HL-60/S4 treated with phorbol 12-myristate 13-acetate at 8.2 ng/mL for 4 days and 3 days (cell line): Measurements from ENCODE around the gene PLN.

ENCODE experiments used
- in situ Hi-C: fragments of 300-500 bp; cut with MboI; formaldehyde crosslinking; loops from 2 replicates; pipeline ENCODE4 v1.15.0; 2022; ENCODE audit warnings: low sequenced_read_pairs

The PLN gene

DNA sequence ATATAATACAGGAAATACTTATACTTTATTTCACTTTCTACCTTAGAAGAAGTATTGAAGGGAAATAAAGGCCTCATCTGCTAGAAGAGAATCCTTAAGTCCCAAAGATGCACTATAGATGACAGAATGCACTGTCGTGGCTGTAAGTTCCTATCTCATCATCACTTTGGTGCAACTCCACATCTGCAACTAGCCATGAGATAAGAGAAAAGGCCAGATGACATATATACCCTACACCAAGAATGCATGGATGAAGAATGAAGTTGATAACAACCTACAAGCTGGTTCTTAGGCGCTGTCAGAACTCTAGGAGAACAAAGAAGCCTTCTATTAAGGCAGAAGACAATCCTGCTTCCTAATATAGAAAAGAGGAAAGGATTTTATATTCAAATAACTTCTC lies 11.6 kb upstream of the PLN start:
- in situ Hi-C loops: no loop called here

DNA sequence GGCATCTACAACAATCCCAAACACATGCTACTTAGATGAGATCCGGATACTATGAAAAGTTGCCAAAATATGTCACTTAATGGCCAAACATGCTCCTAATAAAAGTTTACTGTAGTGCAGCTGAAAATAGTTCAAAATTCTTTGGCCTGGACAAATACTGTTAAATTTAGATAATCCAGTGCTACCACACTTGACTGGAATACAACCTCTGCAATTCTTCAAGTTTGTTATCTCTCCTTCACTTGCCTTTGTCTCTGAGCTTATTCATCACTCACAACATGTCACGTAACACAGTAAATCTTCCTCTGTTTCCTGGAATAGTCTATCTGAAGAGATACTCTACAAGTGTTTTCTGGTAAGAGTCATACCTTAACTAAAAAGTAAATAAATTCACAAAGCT lies 10.5 kb upstream of the PLN start:
- in situ Hi-C loops: no loop called here

DNA sequence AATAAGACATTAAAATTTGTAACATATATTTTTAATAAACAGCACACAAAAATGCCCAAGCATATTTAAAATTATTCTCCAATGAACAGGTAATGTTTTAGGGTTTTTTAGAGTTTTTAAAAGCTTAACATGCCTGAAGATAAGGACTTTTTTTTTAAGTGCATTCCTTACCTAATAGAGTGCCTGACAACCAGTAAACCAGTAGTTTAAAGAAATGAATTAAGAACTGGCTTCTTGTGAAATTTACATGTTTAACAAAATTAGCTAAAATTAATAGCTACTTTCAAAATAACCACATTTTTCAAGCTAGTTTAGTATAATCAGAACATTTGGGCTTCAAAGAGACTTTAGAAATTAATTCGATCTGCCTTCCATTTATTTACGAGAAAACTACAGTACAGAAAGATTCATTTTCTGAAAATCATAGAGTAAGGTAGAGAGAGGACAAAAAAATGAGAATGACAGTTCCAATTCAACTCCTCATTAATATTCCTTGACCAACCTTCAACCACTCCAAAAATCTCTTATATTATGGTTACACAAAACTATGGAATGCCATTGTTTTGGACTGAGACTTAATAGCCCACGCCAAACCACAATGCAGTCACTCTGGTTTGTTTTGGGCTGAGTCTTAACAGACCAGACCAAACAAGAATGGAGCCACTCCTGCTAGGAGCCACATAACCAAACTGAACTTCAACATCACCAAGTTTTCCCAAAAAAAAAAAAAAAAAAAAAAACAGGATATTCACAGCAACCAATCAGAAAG lies 5.7 kb upstream of the PLN start:
- in situ Hi-C loops: no loop called here

DNA sequence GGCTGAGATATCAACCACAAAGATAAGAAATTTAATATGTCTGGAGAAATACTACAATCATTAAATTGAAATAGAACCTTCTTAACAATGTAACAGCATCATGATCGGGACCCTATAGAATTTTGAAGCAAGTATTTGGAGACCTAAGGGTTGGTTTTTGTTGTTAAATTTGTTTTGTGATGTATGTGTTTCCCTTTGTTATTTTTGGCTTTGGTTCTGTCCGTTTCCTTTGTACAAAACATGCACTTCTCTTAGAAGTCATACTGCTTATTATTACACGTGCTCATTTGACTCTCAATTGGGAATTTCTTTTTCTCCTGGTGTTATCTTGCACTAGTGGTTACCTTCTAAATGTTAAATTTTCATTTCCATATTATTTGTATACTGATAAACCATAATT lies 4.0 kb upstream of the PLN start:
- in situ Hi-C loops: no loop called here

DNA sequence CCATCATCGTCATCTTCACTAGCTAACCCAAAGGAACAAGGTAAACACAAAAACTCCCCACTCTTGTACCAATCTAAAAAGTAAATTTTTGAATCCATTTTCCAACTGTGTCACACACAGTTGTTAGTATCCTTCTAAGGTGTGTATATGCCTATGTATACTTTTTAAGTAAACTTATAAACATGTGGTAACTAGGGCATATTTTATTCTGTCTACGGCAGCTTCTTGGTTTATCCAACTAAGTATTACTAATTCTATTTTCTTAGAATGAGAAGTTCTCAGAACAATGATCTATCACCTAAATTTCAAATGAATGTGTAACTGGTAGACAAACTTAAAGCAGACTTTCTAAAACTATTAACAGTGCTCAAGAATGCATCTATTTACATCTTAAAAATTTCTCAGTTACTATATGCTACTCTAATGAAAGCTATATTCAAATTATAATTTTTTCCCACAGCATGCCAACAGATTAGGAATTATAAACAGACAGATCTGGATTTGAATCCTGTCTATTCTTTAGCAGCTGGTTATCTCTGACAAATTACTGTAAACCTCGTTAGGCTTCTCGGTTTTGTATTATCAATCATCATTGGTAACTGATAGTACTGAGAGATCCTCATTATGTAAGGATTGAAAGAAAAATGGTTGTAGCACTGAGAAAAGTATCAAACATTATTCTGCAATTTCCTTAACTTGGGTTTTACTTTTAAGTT lies 1.8 kb upstream of the PLN start:
- in situ Hi-C loops: no loop called here

DNA sequence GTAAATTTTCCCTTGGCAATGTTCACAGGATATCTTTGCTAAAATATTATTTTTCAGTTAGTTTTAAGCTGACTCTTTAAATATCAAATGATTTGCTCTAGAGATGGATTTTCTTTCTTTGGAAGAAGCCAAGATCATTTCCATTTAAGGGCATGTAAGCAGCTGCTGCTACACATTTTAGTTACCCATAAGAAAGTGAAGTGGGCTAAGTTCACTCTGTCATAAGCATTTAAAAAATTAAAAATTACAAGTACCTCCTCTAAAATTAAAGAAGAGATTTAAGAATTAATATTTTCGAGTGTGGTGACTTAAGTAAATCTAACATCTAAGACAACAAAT lies 1.2 kb upstream of the PLN start:
- in situ Hi-C loops: no loop called here

DNA sequence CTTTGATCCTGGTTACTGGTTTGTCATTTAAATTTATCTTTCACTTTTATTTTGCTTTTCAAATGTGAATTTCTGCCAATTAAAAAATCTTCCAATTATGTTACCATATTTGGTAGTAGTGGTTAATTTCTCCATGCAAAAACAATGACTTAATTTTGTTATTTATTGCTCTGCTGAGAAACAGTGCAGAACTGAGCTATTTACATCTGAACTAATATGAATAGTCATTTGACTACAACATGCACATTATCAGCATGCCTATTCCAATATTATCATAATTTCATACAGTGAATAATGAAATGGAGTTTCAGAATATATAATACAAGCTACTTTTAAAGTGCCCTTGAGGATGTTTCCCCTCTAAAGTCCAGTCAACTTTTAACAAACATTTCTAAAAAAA lies 517 bp downstream of the PLN start:
- in situ Hi-C loops: no loop called here

DNA sequence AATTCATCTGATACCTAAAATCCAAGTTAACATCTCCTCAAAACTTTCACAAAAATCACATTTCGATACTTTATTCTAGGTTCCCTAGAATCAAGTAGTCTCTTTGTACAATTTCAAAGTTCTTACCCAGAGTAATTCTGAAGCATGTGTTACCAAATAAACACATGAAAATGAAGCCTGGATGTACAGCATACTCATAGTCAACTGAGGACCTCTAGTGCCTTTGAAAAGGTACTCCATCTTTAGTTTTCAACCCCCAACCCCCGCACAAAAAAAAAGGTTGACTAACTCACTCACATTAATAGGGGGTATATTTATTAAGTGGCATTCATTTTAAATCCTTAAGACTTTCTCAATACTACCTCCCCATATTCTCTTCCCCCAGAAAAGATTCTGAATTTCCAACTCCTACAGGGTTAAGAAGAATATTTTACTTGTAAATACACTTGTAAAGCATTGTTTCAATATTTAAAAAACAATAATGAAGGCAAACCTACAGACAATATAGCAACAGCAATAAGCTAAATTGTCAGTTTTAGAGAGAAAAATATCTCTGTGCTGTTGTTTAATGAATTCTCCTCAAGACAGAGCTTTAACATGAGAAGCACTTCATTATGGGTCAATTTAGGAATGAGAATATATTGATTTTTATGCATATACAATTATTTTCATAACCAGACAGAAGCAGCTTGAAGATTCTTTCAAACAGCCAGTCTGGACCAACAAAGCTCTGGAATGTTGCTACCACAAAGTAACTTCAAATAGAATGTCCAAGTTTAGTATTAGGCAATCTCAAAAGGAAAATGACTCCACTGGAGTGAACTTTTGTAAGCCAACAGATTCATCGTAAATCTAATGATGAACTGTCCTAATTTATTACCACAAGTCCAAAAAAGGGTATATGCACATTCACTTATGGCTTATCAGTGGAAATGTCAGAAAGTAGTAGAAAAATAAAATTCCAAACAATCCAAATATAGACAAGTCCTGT lies 3.3 kb downstream of the PLN start:
- in situ Hi-C loops: no loop called here

DNA sequence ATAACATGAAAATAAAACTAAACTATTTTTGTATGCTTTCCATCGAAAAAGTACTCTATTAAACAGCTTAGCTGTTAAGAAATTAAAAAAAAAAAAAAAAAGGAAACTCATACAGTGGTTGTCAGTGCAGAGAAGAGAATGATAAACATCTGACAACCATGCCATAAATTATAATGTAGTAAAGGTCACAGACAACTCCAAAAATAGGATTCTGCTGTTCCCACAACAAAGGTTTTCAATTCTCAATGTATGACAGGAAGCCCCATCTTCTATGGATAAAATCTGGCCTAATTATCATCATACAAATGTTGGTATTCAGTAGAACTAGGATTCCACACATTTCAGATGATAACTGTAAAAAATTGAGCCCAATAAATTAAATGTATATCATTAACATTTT lies 5.0 kb downstream of the PLN start:
- in situ Hi-C loops: no loop called here

DNA sequence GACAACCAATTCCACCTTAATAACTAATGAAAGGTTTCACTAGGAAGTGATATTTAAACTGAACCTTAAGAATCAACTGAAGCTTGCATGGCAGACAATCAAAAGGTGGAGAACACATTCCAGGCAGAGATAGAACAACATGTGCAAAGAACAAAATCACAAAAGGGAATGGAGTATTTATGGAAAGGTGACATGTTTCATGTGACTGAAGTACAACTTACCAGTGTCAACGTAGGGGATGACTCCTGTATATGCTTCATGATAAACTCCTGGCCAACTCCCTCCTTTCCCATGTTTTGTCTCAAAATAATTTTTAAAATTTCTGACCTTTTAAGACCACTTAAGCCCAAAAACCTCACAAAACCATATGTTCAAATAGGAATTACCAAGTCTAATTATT lies 6.6 kb downstream of the PLN start:
- in situ Hi-C loops: no loop called here

DNA sequence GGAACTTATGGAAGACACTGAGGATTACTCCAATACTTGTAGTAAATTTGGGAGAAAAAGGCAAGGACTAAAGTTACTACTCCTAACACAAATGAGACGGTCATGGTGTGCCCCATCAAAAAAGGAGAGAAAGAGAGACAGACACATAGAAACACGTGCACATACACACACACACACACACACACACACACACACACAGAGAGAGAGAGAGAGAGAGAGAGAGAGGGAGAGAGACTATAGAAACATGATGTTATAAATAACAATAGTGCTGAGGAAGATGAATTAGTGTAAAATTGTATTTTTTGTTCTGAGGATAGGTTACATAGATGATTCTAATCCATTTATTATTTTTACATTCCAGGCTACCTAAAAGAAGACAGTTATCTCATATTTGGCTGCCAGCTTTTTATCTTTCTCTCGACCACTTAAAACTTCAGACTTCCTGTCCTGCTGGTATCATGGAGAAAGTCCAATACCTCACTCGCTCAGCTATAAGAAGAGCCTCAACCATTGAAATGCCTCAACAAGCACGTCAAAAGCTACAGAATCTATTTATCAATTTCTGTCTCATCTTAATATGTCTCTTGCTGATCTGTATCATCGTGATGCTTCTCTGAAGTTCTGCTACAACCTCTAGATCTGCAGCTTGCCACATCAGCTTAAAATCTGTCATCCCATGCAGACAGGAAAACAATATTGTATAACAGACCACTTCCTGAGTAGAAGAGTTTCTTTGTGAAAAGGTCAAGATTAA lies 10.5 kb downstream of the PLN start:
- in situ Hi-C loops: no loop called here

DNA sequence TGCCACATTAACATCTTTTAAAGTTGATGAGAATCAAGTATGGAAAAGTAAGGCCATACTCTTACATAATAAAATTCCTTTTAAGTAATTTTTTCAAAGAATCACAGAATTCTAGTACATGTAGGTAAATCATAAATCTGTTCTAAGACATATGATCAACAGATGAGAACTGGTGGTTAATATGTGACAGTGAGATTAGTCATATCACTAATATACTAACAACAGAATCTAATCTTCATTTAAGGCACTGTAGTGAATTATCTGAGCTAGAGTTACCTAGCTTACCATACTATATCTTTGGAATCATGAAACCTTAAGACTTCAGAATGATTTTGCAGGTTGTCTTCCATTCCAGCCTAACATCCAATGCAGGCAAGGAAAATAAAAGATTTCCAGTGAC lies 11.6 kb downstream of the PLN start:
- in situ Hi-C loops: no loop called here

DNA sequence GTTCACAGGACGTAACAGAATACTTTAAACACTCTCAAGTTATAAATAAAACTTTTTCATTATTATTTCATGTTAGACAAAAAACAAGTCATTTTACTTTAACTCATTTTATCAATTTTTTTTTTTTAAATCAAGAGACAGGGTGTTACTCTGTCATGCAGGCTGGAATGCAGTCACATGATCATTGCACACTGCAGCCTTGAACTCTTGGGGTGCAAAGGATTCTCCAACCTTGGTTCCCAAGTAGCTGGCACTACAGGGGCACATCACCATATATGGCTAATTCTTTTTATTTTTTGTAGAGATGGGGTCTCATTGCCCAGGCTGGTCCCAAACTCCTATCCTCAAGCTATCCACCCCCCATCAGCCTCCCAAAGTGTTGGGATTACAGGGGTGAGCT lies 14.2 kb downstream of the PLN start:
- in situ Hi-C loops: no loop called here

DNA sequence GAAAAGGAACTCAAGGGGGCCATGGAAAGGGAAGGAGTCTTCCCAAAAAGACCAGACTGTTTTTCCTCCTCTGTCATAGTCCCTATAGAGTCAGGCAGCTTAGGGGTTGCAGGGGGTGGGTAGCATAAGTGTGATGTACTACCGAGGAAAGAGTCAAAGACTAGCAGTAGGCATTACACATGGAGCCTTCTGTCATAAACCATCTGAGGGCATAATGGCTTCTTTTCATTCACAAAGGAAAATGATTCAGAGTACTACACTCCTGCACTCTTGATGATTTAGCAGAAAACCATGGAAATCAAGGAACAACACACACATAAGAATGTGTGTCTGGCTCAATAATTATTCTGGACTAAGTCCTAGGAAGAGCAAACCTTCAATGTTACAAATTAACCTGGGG lies 14.9 kb downstream of the PLN start:
- in situ Hi-C loops: no loop called here

DNA sequence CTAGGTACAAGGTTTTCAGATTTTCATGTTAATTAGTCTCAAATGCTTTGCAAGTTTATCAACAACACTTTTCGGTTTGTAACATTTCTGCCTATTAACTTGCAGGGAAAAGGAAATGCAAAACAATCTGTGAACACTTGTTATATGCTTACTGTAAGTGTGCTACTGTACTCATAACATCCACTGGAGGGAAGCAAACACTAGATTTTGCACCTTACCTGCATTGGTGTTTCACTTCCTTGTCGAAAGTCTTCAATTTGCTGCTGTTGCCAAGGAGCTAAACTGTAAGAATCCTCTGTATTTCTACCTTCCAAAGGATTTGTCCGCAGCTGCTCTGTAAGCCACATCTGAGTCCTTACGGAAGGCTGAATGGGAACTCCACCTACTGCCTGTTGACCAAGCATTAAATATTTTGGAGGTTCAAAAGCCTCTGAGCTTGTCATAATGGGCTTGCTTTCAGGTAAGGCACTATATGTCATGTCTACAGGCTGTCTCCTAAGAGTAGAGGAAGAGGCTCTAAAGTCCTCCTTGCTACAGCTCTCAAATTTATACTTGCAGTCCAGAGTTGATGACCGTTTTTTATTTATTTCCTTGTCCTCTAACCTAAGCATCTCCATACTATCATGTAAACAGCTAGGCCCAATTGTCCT lies 17.3 kb downstream of the PLN start:
- in situ Hi-C loops: no loop called here

DNA sequence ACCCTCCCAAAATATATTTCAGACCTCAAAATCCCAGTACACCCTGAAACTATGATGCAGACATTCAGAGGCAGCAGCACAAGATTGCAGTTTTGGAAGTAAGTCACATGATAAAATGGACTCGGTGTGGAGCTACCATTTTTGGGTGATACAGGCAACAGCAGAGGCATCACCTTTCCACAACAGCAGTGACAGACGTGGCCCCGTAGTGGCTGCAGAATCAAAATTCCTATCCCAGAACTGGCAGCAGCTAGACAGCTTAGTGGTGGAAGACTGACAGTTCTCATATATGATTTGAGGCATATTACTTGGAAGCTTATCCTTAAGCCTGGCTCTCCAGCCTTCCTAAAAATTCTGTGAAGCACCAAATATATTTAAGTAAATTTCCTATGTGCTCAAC lies 19.9 kb downstream of the PLN start:
- in situ Hi-C loops: no loop called here

DNA sequence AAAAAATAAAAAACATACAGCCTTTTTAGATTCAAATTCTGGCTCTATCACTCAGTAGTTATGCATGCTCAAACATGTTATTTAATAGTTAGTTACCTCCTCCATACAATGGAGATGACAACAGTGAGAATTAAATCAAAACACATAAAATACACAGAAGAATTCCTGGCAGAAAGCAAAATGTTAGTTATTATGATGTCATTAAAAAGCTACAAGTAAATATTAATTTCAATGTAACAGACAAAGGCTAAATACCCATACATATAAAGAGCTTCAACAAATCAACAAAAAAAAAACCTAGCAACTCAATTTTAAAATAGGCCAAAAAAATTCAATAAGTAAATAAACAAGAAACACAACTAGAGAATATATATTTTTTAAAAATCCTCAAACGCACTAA lies 21.4 kb downstream of the PLN start:
- in situ Hi-C loops: no loop called here

DNA sequence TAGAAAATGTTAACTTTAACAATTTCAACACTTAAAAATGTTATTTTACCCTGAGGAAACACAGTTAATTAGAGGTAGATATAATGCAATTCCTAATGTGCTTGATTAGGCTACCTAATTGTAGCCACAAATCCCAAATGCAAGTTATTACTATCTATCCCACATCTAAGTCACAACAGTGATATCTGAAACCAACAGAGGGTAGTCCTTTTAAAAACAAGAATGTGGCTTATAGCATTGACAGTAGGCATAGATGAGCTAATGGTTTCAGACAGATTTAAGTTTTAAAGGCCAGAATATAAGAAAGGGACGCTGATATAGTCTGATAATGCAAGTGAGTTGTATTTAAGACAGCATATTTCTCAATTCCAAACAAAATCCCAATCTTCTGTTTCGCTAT lies 23.0 kb downstream of the PLN start:
- in situ Hi-C loops: no loop called here

DNA sequence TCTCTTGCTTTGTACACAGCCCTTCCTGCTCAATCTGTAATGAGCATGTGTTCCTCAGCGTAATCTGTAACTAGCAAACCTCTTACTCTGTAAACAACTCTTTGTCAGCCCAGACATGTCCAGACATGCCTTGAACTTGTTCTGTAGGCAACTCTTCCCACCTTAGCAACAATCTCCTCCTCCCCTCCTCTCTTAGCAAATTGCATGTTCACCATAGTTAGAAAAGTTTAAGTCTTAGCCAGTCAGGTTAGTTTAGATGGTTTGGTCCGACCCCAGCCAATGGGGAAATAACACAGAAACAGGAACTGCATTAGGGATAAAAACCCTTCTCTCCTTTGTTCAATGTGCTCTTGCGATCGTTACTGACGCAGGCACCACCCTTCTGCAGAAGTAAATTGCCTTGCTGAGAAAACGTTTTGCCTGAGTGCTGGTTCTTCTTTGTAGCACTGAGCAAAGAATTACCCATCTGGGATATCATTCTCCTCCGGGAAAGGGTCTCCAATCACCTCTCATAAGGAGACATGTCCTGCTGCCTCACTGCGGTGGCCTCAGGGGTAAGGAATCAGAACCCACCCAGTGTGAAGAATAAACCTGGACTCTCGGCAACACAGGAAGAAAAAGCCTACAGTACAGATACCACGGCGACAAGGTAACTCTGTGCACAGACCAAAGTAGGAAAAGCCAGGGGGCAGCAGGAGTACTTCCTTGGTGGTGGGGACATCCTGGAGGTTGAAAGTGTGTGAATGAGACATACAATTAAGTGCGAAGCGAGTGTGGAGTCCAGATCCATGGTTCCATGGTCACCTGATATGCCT lies 26.2 kb downstream of the PLN start:
- in situ Hi-C loops: no loop called here

DNA sequence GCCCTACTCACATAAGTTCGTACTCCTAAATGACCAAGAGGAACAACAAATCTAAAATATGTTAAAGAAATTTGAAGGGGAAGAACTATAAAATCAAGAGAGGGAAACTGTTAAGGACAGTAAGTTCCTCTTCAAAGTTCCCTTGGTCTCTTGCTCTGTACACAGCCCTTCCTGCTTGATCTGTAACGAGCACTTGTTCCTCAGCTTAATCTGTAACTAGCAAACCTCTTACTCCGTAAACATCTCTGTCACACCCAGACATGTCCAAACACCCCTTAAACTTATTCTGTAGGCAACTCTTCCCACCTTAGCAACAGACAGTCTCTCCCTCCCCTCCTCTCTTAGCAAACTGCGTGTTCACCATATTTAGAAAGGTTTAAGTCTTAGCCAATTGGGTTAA lies 29.9 kb downstream of the PLN start:
- in situ Hi-C loops: no loop called here
